PC-3 (cell line): ENCODE data around the gene ATXN1L.

Experiments
- EZH2 ChIP-seq: fragments of 300-600 bp; sonication (generic); IDR thresholded peaks from one replicate; pipeline ENCODE4 v1.6.1; 2017; ENCODE audit warnings: antibody characterized with exemption, mild to moderate bottlenecking, low read length; ENCODE audit not compliant: unreplicated experiment
- EZH2phosphoT487 ChIP-seq: fragments of 300-600 bp; sonication (generic); IDR thresholded peaks from 2 replicates; pipeline ENCODE4 v1.6.1; 2018; ENCODE audit warnings: mild to moderate bottlenecking, antibody characterized with exemption, low read length, borderline replicate concordance
- TF ChIP-seq, protein P1 (sequence below): fragments of 300-600 bp; sonication (generic); conservative IDR thresholded peaks from 2 replicates; pipeline ENCODE4 v1.5.1; 2017; ENCODE audit warnings: antibody characterized with exemption, low read depth, mild to moderate bottlenecking, low read length

DNA sequence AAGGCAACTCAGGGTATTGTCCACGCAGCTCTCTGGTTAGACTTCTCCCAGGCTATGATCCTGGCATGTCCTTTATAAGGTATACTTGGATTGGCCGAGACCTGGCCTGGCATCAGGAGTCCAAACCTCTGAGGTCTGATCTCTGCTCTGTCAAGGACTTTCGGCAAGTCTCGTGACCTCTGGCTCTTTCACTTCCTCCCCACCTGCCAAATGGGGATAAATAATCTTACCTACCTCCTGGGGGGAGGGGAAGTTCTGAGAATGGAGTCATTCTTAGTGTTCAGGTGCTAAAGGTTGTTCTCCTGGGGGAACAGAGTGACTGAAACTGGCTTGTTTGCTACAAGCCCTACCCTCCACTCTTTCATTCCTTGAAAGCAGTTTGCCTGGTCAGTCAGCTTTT is 7.6 kb downstream of the ATXN1L start:
- TF ChIP-seq, protein P1, sequence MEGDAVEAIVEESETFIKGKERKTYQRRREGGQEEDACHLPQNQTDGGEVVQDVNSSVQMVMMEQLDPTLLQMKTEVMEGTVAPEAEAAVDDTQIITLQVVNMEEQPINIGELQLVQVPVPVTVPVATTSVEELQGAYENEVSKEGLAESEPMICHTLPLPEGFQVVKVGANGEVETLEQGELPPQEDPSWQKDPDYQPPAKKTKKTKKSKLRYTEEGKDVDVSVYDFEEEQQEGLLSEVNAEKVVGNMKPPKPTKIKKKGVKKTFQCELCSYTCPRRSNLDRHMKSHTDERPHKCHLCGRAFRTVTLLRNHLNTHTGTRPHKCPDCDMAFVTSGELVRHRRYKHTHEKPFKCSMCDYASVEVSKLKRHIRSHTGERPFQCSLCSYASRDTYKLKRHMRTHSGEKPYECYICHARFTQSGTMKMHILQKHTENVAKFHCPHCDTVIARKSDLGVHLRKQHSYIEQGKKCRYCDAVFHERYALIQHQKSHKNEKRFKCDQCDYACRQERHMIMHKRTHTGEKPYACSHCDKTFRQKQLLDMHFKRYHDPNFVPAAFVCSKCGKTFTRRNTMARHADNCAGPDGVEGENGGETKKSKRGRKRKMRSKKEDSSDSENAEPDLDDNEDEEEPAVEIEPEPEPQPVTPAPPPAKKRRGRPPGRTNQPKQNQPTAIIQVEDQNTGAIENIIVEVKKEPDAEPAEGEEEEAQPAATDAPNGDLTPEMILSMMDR, result no peak
- TF ChIP-seq EZH2phosphoT487 (no peak), EZH2 (no peak)
